Measurements from ENCODE around the gene CATSPERZ. TPM values are rescaled to one million over a fixed set of nuclear protein-coding genes. Genes with fewer than 3 reads are reported as not detected.

Gene CATSPERZ
- total RNA-seq, 1 donor, result not detected

GRCh38 chr11:64268025-64268892 lies 31.9 kb upstream of the CATSPERZ start:
- Histone ChIP-seq H3K79me2 (ENCODE audit: insufficient read depth, low read length) (no peaks in the 10 kb centered on the region), H3K27me3 (ENCODE audit: insufficient read depth, low read length) (no peaks in the 10 kb centered on the region), H3K36me3 (ENCODE audit: insufficient read depth, low read length) (peaks cover 28% of the 10 kb centered on the region), H4K20me1 (ENCODE audit: insufficient read depth, low read length) (no peaks in the 10 kb centered on the region), H3K9me3 (ENCODE audit: low read depth, low read length) (no peaks in the 10 kb centered on the region), H3K4me2 (ENCODE audit: insufficient read depth, low read length) (peak overlapping the region; percentile 96), H3K4me1 (ENCODE audit: insufficient read depth, low read length) (peaks cover 27% of the 10 kb centered on the region), H3K27ac (ENCODE audit: low read depth, low read length) (peak overlapping the region; percentile 94), H2AFZ (ENCODE audit: low read length) (no peak overlapping the region), H3K4me3 (ENCODE audit: insufficient read depth, low read length) (peak overlapping the region; percentile 74)
- peak; percentile 90 for DNase-seq (ENCODE audit: insufficient read length, low spot score, missing footprints)
- TF ChIP-seq, protein P1, sequence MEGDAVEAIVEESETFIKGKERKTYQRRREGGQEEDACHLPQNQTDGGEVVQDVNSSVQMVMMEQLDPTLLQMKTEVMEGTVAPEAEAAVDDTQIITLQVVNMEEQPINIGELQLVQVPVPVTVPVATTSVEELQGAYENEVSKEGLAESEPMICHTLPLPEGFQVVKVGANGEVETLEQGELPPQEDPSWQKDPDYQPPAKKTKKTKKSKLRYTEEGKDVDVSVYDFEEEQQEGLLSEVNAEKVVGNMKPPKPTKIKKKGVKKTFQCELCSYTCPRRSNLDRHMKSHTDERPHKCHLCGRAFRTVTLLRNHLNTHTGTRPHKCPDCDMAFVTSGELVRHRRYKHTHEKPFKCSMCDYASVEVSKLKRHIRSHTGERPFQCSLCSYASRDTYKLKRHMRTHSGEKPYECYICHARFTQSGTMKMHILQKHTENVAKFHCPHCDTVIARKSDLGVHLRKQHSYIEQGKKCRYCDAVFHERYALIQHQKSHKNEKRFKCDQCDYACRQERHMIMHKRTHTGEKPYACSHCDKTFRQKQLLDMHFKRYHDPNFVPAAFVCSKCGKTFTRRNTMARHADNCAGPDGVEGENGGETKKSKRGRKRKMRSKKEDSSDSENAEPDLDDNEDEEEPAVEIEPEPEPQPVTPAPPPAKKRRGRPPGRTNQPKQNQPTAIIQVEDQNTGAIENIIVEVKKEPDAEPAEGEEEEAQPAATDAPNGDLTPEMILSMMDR (IDR thresholded peaks at IDR 0.05; ENCODE audit: extremely low read depth, low read depth, low read length), result no peak

GRCh38 chr11:64268893-64269539 lies 31.1 kb upstream of the CATSPERZ start:
- DNase-seq (ENCODE audit: insufficient read length, low spot score, missing footprints), result peak; percentile 90
- Histone ChIP-seq H3K27ac (ENCODE audit: low read depth, low read length) (peak overlapping the region; percentile 94), H4K20me1 (ENCODE audit: insufficient read depth, low read length) (no peaks in the 10 kb centered on the region), H3K9me3 (ENCODE audit: low read depth, low read length) (no peaks in the 10 kb centered on the region), H3K4me2 (ENCODE audit: insufficient read depth, low read length) (peak overlapping the region; percentile 96), H3K27me3 (ENCODE audit: insufficient read depth, low read length) (no peaks in the 10 kb centered on the region), H3K79me2 (ENCODE audit: insufficient read depth, low read length) (no peaks in the 10 kb centered on the region), H2AFZ (ENCODE audit: low read length) (peak overlapping the region; percentile 56), H3K4me1 (ENCODE audit: insufficient read depth, low read length) (peaks cover 27% of the 10 kb centered on the region), H3K4me3 (ENCODE audit: insufficient read depth, low read length) (peak overlapping the region; percentile 74), H3K36me3 (ENCODE audit: insufficient read depth, low read length) (peaks cover 23% of the 10 kb centered on the region)
- TF ChIP-seq, protein P1 (IDR thresholded peaks at IDR 0.05; ENCODE audit: extremely low read depth, low read depth, low read length), result no peak

DNA sequence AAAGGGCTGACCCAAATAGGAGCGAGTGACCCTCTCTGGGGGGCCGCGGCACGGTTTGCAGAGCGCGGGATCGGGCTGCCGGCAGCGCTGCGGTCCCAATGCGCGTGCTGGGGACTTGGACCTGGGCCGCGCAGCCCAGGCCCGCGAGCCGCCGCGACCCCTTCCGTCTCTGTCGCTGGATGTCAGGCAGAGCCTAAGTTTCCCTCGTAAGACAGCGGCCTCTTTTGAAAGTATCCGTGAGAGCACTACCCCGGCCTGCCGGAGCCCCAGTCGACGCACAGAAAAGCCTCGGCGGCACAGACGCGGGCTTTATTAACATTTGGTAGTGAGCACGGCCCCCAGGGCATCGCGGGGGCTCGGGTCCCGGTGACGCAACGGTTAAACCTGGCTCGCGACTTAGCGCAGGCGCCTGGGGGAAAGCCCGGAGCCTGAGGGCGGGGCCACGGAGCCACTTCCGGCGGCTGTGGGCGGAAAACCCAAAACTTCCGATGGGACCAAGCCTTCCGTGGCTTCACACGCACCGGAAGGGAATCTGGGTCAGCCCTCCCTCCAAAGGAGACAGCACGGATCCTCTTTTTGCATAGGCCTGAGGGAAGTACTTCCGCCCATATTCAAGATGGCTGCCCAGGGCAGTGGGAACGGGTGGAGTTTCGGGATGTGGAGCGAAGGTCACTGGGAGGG lies 30.5 kb upstream of the CATSPERZ start:
- H3K27me3 ChIP-seq (ENCODE audit: insufficient read depth, low read length), result no peaks in the 10 kb centered on the region
- TF ChIP-seq, protein P1 (IDR thresholded peaks at IDR 0.05; ENCODE audit: extremely low read depth, low read depth, low read length), result no peak
- H3K4me1 ChIP-seq (ENCODE audit: insufficient read depth, low read length), result peaks cover 27% of the 10 kb centered on the region
- H3K4me2 ChIP-seq (ENCODE audit: insufficient read depth, low read length), result peak overlapping the region; percentile 96
- peak; percentile 97 for DNase-seq (ENCODE audit: insufficient read length, low spot score, missing footprints)
- H3K4me3 ChIP-seq (ENCODE audit: insufficient read depth, low read length), result peak overlapping the region; percentile 74
- H3K27ac ChIP-seq (ENCODE audit: low read depth, low read length), result peak overlapping the region; percentile 94
- no peaks in the 10 kb centered on the region for H3K79me2 ChIP-seq (ENCODE audit: insufficient read depth, low read length)
- H4K20me1 ChIP-seq (ENCODE audit: insufficient read depth, low read length), result no peaks in the 10 kb centered on the region
- peak overlapping the region; percentile 56 for H2AFZ ChIP-seq (ENCODE audit: low read length)
- H3K36me3 ChIP-seq (ENCODE audit: insufficient read depth, low read length), result peaks cover 19% of the 10 kb centered on the region
- no peaks in the 10 kb centered on the region for H3K9me3 ChIP-seq (ENCODE audit: low read depth, low read length)

Measured in osteoblast (primary cell).